Measurements from ENCODE around the gene ZDHHC14. TPM values are rescaled to one million over a fixed set of nuclear protein-coding genes. Genes with fewer than 3 reads are reported as not detected.

The ZDHHC14 gene
- total RNA-seq, 2 donors from 2014 or later, result 10.2 to 10.6 TPM

DNA sequence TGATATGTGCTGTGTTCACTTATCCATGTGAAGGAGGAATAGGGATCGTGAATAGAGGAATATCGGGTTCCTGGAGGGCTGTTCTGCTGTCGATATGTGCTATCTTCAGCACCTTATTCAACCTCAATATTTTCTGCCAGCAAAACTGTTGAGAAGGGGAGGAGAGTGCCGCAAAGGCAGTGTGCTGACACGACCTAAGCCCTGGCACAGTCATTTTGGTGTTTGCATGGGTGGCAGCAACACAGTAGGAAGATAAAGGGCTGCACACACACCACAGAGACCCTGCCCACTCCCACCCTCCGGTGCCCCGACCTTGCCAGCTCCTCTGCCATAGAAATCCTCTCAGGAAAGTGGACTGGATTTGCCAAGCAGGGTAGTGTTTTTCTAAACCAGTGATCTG, 47.0 kb downstream of the ZDHHC14 start:
- ATAC-seq, result no peak
- DNase-seq, result no peak
- Histone ChIP-seq H3K27ac (peak overlapping the region in 3 of 4 donors; percentile 56 to 69 (median 66)), H3K27me3 (no peaks in the 10 kb centered on the region), H3K4me1 (peaks cover 50% of the 10 kb centered on the region), H3K4me3 (no peak overlapping the region), H3K9me3 (no peaks in the 10 kb centered on the region), H3K36me3 (replicated peaks in 1 of 2; ENCODE audit: insufficient read depth in 1 of 2, low read depth in 2 of 2) (no peaks in the 10 kb centered on the region)
- WGBS, 2 donors, result 39 to 44% methylated on average over 7 of the region's 7 CpGs
- no peak for TF ChIP-seq POLR2A (IDR thresholded peaks at IDR 0.05)
- TF ChIP-seq, protein P1, sequence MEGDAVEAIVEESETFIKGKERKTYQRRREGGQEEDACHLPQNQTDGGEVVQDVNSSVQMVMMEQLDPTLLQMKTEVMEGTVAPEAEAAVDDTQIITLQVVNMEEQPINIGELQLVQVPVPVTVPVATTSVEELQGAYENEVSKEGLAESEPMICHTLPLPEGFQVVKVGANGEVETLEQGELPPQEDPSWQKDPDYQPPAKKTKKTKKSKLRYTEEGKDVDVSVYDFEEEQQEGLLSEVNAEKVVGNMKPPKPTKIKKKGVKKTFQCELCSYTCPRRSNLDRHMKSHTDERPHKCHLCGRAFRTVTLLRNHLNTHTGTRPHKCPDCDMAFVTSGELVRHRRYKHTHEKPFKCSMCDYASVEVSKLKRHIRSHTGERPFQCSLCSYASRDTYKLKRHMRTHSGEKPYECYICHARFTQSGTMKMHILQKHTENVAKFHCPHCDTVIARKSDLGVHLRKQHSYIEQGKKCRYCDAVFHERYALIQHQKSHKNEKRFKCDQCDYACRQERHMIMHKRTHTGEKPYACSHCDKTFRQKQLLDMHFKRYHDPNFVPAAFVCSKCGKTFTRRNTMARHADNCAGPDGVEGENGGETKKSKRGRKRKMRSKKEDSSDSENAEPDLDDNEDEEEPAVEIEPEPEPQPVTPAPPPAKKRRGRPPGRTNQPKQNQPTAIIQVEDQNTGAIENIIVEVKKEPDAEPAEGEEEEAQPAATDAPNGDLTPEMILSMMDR (IDR thresholded peaks at IDR 0.05), result no peak
- intact Hi-C loops (cut with DNase I), result no loop called here

DNA sequence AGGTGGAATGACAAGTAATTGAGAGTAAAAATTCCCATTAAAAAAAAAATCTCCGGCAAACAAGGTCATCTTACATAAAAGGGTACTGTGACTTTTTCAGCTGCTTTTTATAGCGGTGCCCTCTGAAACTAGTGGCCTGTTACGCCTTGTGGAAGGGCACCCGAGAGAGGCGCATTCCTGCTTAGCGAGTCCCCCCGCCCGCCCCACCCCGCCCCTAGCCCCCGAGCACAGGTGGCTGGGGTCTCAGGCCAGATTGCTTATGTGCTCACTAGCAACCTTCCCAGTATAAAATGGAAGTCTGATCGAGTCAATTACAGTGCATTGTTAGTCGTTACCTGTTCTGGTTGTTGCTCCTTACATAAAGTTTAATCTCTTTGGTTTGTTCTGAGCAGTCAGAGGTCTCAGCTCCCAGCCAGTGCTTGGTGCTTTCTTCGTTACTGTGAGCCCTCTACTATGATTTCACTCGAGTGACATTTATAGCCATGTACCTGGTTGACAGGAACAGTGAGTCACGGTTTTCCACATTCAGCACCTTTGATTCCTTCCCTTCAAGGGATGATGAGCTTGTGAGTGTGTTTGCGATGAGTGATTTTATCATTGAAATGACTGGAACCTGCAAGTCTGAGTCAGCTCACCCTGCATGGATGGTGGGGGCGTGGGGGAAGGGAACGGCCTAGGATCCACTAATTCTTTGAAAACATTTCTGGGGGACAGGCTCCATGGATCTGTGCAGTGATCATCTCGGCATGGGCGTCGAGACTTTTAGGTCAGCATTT, 47.6 kb downstream of the ZDHHC14 start:
- no peak for TF ChIP-seq POLR2A (IDR thresholded peaks at IDR 0.05)
- TF ChIP-seq, protein P1 (IDR thresholded peaks at IDR 0.05), result no peak
- peak overlapping the region in 3 of 4 donors; percentile 56 to 69 (median 66) for H3K27ac ChIP-seq
- 69 to 73% methylated on average over 19 to 21 of the region's 21 CpGs for WGBS, 2 donors
- DNase-seq (no peak), ATAC-seq (peak; percentile 31)
- no peak overlapping the region for H3K4me3 ChIP-seq
- no peaks in the 10 kb centered on the region for H3K9me3 ChIP-seq
- no peaks in the 10 kb centered on the region for H3K36me3 ChIP-seq (replicated peaks in 1 of 2; ENCODE audit: insufficient read depth in 1 of 2, low read depth in 2 of 2)
- H3K4me1 ChIP-seq, result peaks cover 53% of the 10 kb centered on the region
- intact Hi-C loops (cut with DNase I), result no loop called here
- H3K27me3 ChIP-seq, result no peaks in the 10 kb centered on the region

DNA sequence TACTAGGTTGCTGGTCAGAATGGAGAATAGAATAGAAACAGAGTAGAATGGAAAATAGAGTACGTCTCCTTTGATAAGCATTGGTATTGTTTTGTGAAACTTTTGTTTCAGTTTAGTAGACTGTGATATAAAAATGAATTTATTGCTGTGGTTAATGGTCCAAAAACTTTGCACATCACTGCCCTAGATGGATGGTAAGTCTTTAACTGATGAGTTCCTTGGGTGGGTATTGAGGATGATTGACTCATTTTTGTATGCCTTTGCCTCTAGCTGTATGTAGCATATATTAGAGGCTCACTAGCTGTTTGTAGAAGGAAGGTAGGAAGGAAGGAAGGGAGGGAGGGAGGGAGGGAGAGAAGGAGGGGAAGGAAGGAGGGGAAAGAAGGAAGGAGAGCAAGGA, 48.3 kb downstream of the ZDHHC14 start:
- Histone ChIP-seq H3K36me3 (replicated peaks in 1 of 2; ENCODE audit: insufficient read depth in 1 of 2, low read depth in 2 of 2) (no peaks in the 10 kb centered on the region), H3K27me3 (no peaks in the 10 kb centered on the region), H3K27ac (peak overlapping the region in 2 of 4 donors; percentile 4 to 66), H3K9me3 (no peaks in the 10 kb centered on the region), H3K4me3 (no peak overlapping the region), H3K4me1 (peaks cover 52% of the 10 kb centered on the region)
- intact Hi-C loops (cut with DNase I), result no loop called here
- no peak for TF ChIP-seq POLR2A (IDR thresholded peaks at IDR 0.05)
- TF ChIP-seq, protein P1 (IDR thresholded peaks at IDR 0.05), result no peak
- DNase-seq (no peak), ATAC-seq (no peak)
- 86 to 95% methylated on average over 1 of the region's 1 CpG for WGBS, 2 donors

DNA sequence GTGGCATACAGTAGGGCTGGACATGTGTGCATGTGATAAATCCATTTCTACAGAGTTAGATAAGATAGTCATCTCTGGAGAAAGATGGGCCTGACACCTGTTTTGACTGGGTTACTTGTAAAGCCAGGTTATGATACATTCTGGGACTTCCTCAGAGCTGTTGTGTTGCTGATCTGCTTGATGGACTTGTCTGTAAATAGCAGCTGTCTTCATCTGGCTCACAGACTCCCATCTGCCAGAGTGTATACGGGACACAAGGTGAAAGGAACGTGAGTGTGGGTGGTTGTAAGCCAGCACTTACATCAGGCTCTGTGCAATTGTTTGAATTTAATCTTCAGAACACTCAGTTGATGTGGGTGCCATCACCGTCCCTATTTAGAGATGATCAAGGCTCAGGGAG, 49.8 kb downstream of the ZDHHC14 start:
- Histone ChIP-seq H3K27me3 (no peaks in the 10 kb centered on the region), H3K4me3 (no peak overlapping the region), H3K9me3 (no peaks in the 10 kb centered on the region), H3K4me1 (peaks cover 47% of the 10 kb centered on the region), H3K27ac (no peak overlapping the region), H3K36me3 (replicated peaks in 1 of 2; ENCODE audit: insufficient read depth in 1 of 2, low read depth in 2 of 2) (no peaks in the 10 kb centered on the region)
- 85 to 86% methylated on average over 3 of the region's 3 CpGs for WGBS, 2 donors
- intact Hi-C loops (cut with DNase I), result no loop called here
- ATAC-seq, result no peak
- no peak for TF ChIP-seq POLR2A (IDR thresholded peaks at IDR 0.05)
- TF ChIP-seq, protein P1 (IDR thresholded peaks at IDR 0.05), result no peak
- DNase-seq, result no peak

Data from body of pancreas (tissue), 4 donors.